LNCaP clone FGC (cell line): Measurements from ENCODE around the gene KRT81.

Experiments used
- DNase-seq: peaks from one replicate; pipeline ENCODE4 v3.0.0-alpha.2; 2011; ENCODE audit warnings: low read depth
- H3K4me3 ChIP-seq: 2 replicates; pipeline ENCODE4 v1.5.1; 2011; ENCODE audit warnings: mild to moderate bottlenecking, low read depth, low read length, control low read depth
- TF ChIP-seq, protein P1 (sequence below): IDR thresholded peaks from 2 replicates; pipeline ENCODE4 v1.5.1; 2012; ENCODE audit warnings: mild to moderate bottlenecking; ENCODE audit not compliant: control insufficient read depth, insufficient read depth; ENCODE audit errors: extremely low read depth

The KRT81 gene

DNA sequence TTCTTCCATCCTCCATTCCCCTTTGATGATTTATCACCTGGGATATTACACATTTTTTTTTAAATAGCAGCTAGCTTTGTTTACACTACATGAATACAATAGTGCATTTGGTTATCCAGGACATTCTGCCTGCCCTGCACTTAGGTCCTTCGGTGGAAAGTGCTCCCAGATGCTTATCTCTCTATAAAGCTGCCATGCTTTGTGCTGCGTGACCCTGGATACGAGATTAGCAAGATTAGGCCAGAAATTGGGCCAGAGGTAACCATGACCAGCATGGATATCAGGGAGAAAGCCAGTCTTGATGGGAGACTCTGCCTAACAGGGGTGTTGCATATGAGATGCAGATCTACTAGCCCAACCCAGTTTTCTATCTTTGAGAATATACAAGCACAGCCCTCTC lies 42.0 kb upstream of the KRT81 start:
- TF ChIP-seq, protein P1, sequence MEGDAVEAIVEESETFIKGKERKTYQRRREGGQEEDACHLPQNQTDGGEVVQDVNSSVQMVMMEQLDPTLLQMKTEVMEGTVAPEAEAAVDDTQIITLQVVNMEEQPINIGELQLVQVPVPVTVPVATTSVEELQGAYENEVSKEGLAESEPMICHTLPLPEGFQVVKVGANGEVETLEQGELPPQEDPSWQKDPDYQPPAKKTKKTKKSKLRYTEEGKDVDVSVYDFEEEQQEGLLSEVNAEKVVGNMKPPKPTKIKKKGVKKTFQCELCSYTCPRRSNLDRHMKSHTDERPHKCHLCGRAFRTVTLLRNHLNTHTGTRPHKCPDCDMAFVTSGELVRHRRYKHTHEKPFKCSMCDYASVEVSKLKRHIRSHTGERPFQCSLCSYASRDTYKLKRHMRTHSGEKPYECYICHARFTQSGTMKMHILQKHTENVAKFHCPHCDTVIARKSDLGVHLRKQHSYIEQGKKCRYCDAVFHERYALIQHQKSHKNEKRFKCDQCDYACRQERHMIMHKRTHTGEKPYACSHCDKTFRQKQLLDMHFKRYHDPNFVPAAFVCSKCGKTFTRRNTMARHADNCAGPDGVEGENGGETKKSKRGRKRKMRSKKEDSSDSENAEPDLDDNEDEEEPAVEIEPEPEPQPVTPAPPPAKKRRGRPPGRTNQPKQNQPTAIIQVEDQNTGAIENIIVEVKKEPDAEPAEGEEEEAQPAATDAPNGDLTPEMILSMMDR = no peak
- no peak for DNase-seq
- no peak overlapping the region for H3K4me3 ChIP-seq

DNA sequence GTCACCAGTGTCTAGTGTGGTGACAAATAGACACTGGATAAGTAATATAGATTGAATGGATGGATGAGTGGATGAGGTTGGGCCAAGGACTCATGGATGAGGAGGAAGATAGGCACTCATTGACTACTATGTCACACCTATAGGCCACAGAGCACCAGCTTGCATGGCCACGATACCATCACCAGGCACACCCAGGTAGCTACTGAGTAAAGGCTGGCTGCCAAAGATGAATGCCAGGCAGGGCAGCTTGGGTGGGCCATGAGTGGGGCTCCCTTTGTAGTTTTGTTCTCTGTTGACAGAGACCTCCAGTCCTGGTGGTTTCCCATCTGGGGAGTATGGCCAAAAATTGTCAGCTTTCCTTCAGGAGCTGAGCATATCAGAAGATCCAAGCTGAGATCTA lies 41.0 kb upstream of the KRT81 start:
- no peak for DNase-seq
- TF ChIP-seq, protein P1 = no peak

DNA sequence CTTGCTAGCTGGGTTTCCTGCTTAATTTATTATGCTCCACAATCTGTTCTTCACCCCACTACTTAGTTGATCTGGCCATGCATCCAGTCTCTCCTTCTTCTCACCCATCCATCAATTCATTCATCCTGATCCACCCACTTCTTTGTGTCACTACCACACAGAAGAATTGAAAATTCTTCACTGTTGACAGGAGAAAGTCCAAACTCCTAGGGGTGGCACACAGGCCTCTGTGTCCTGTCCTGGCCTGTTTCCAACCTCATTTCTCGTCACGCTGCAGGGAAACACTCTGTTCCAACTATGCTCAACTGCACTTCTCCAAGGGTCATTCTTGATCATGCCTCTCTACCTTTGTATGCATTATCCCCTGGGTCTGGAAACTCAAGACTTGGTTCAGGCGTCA lies 40.5 kb upstream of the KRT81 start:
- DNase-seq = no peak
- H3K4me3 ChIP-seq = no peak overlapping the region
- TF ChIP-seq, protein P1 = no peak

More for the DNA sequence above, 41.0 kb upstream of the KRT81 start:
- H3K4me3 ChIP-seq = no peak overlapping the region

DNA sequence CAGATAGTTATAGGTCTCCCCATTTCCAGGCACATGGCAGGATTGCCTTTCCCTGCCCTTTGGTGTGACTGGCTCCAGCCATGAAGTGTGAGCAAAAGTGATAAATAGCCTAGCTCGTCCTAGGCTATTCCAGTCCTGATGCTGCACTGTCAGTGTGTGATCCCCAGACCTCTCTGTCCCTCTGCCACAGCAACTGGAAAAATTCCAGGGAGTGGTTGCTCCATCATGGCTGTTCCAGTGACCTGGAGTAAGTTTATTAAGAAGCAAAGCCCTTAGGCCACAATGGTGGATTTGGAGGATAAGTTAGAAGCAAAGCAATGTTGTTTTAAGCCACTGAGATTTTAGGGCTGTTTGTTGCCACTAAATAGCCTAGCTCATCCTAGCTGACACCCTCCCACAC lies 39.7 kb upstream of the KRT81 start:
- TF ChIP-seq, protein P1 = no peak
- no peak for DNase-seq

DNA sequence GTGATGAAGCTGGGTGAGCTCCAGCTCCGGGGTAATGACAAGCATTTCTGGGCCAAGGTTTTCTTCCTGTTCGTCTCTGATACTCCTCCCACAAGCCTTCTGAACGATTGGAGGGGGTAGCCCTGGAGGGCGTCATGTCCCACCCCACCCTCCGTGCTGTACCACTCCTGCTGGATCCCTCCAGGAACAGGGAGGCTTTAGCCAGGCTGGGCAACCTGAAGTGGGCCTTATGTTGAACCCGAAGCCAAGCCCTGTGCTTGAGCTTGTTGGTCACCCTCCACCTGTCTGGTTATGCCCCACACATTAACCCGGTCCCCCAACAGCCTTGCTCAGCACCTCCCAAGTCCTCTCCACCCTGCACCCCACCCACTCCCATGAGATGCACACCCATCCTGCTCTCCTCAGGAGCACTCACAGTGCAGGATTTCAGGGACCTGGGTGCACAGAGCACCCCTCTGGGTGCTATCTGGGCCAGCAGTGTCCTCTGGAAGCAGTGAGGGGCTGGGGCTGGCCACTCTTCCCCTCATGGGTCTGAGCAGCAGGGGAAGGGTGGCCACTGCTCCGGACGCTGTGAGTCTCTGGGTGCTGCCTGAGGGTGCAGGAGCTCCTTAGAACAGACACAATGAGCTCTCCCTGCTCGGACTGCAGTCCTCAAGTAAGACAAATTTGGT lies 36.6 kb upstream of the KRT81 start:
- TF ChIP-seq, protein P1 = no peak
- no peak overlapping the region for H3K4me3 ChIP-seq
- no peak for DNase-seq

More for the DNA sequence above, 39.7 kb upstream of the KRT81 start:
- no peak overlapping the region for H3K4me3 ChIP-seq

DNA sequence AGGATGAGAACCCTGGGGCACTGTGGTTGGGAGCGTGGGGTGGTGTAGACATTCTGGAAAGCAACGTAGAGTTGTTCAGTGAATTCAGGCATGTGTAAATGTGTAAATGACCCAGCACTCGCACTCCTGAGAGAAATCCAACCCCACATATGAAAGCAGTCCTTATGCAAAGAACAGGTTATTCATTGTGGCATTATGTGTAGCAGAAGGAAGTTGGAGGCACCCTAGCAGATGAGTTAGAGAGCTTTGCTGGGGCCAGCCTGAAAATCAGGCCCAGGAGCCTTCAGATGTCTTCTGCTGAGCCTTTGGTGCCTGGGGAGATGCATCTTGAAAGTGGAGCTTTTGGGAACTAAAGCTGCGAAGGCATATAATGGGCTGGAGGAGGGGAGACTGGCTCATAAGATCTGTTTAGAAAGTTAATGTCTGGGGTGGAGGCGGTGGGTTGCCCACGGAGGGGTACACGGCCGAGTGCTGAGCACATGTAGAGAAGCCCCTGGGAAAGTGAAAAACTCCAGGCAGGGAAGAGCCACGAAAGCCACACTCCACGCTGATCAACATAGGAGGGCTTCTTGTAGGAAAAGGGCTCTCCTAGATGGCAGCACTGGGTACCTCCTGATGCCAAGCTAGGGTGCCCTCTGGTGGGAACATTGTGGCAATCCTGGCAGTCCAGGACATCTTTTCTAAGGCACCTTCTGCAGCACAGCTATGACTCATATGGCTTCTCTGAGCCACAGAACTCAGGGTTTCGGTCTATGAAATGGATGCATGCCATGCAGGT lies 35.9 kb upstream of the KRT81 start:
- peak; percentile 95 for DNase-seq
- TF ChIP-seq, protein P1 = peak; percentile 100

DNA sequence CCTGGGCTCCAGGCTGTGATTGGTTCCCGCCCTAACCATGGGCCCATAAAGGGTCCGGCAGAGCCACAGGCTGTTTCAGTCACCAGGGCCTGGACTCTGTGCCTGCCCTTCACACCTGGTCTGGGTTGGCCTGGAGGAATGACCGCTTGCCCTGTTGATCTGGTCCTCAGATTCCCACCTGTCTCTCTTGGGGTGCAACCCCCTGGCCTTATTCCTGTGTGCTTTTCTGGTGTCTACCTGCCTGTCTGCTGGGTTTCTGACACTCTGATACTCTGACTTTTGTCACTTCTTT lies 32.8 kb upstream of the KRT81 start:
- no peak for DNase-seq
- H3K4me3 ChIP-seq = no peak overlapping the region
- TF ChIP-seq, protein P1 = no peak

More for the DNA sequence above, 35.9 kb upstream of the KRT81 start:
- H3K4me3 ChIP-seq = no peak overlapping the region
